K562 (cell line): Measurements from ENCODE around the gene SLC5A11. TPM values are rescaled to one million over a fixed set of nuclear protein-coding genes. Genes with fewer than 3 reads are reported as not detected.

Source experiments
- CHD7 ChIP-seq: fragments of 200-600 bp; sonication (generic); IDR thresholded peaks from one replicate; pipeline ENCODE4 v1.6.1; 2012; ENCODE audit warnings: mild to moderate bottlenecking, low read depth, low read length, inconsistent platforms
- DDX20 ChIP-seq: fragments of 450-650 bp; IDR thresholded peaks from 2 replicates; pipeline ENCODE4 v1.6.1; 2016; ENCODE audit warnings: missing genetic modification characterization, low read depth, mild to moderate bottlenecking, missing compliant biosample characterization, moderate library complexity
- MLLT1 ChIP-seq, 2 experiments: fragments of 450-650 bp; IDR thresholded peaks; 2 replicates each; pipeline ENCODE4 v1.6.1; 2016
- SRSF9 ChIP-seq: fragments of 200-400 bp; formaldehyde crosslinking; IDR thresholded peaks from 2 replicates; pipeline ENCODE4 v1.6.1; 2017; ENCODE audit warnings: low read depth, low read length, borderline replicate concordance
- polyA plus RNA-seq, 8 experiments: library from polyadenylated mRNA; depleted of rRNA in 4 of 8; stranded (reverse) in 5 of 8; unstranded in 3 of 8; fragments of >200 nt; fragmentation: Nextera tagmentation in 2 of 8; fragmentation: Illumina TruSeq in 1 of 8; extraction: Ambion mirVana in 2 of 8; extraction: Trizol in 1 of 8; gene quantifications; 2 replicates each; pipeline versions ENCODE4 v1.2.1 to v1.2.3, GENCODE V29; 2011 to 2014; ENCODE audit warnings: inconsistent platforms in 1 of 8, missing spikeins in 1 of 8
- total RNA-seq, 7 experiments: library from RNA; depleted of rRNA in 6 of 7; stranded (reverse); fragments of >200 nt in 6 of 7; fragmentation: Illumina TruSeq in 2 of 7; extraction: Trizol in 2 of 7; gene quantifications; 2 replicates each; pipeline versions ENCODE4 v1.2.1 to v1.2.3, GENCODE V29; 2011 to 2021; ENCODE audit warnings: low replicate concordance in 1 of 7
- TF ChIP-seq, protein P1 (sequence below): fragments of 250-450 bp; sonication (Bioruptor Pico); IDR thresholded peaks from 2 replicates; pipeline ENCODE4 v1.5.0; 2021; ENCODE audit warnings: mild to moderate bottlenecking, borderline replicate concordance
- TF ChIP-seq, protein P2 (sequence below): sonication (generic); formaldehyde crosslinking; IDR thresholded peaks from 2 replicates; pipeline ENCODE4 v1.8.1; 2022; ENCODE audit warnings: missing genetic modification reagents

Gene SLC5A11
- total and polyA plus RNA-seq, 9 of the 15 experiments (the other 6 are each of a cell fraction or from before 2014, with no cell fraction given), result 0.04 to 0.25 (median 0.11) TPM; not detected in 3

DNA sequence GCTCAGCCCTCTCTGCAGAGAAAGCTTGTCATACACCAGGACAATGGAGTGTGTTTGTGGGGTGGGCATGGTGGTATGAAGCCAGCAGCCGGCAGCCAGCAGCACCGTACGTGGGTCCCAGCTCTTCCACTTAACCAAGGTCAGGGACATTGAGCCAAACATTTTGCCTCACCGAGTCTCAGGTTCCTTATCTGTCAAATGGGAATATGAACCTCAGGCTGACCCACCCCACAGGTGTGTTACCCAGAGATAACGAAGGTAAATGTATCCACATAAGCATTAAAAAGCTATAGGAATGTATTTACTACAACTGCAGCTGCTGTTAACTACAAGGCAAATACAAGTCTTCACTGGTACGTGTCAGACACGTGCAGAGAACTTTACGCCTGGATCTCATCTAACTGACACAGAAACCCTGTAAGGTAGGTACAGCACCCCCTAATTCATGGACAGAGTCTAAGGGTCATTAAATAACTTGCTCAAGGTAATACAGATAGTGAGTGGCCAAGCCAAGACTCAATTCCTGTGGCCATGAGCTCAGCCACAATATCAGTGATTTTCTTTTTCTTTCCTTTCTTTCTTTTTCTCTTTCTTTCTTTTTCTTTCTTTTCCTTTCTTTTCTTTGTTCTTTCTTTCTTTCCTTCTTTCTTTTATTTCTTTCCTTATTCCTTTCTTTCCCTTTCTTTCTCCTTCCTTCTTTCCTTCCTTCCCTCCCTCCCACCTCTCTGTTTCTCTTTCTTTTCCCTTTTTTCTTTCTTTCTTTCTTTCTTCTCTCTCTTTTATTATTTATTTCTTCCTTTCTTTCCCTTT, 990 bp downstream of the SLC5A11 start (continued):
- no peak for TF ChIP-seq CHD7
- TF ChIP-seq DDX20 (tag), result no peak
- TF ChIP-seq MLLT1 (IDR thresholded peaks at IDR 0.05), result peak in 1 of 2 experiments; percentile 37; a peak in 1 of 4 replicates
- TF ChIP-seq, protein P1, sequence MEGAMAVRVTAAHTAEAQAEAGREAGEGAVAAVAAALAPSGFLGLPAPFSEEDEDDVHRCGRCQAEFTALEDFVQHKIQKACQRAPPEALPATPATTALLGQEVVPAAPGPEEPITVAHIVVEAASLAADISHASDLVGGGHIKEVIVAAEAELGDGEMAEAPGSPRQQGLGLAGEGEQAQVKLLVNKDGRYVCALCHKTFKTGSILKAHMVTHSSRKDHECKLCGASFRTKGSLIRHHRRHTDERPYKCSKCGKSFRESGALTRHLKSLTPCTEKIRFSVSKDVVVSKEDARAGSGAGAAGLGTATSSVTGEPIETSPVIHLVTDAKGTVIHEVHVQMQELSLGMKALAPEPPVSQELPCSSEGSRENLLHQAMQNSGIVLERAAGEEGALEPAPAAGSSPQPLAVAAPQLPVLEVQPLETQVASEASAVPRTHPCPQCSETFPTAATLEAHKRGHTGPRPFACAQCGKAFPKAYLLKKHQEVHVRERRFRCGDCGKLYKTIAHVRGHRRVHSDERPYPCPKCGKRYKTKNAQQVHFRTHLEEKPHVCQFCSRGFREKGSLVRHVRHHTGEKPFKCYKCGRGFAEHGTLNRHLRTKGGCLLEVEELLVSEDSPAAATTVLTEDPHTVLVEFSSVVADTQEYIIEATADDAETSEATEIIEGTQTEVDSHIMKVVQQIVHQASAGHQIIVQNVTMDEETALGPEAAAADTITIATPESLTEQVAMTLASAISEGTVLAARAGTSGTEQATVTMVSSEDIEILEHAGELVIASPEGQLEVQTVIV (CRISPR knock-in tag), result no peak
- no peak for TF ChIP-seq SRSF9
- TF ChIP-seq, protein P2, sequence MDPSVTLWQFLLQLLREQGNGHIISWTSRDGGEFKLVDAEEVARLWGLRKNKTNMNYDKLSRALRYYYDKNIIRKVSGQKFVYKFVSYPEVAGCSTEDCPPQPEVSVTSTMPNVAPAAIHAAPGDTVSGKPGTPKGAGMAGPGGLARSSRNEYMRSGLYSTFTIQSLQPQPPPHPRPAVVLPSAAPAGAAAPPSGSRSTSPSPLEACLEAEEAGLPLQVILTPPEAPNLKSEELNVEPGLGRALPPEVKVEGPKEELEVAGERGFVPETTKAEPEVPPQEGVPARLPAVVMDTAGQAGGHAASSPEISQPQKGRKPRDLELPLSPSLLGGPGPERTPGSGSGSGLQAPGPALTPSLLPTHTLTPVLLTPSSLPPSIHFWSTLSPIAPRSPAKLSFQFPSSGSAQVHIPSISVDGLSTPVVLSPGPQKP (CRISPR knock-in tag), result no peak
